RWPE1 (cell line): ENCODE results near the gene LMBRD2.

Experiments used
- CTCF ChIA-PET: fragments of 350-600 bp; sonication (Branson Sonifier 250); formaldehyde crosslinking; extraction: SDS; loops from one replicate; lab custom pipeline; 2021; lab: Yijun Ruan, JAX
- POLR2A ChIA-PET: fragments of 400-600 bp; formaldehyde crosslinking; extraction: SDS; loops from one replicate; lab custom pipeline; 2020; ENCODE audit warnings: antibody characterized with exemption; ENCODE audit not compliant: low non-redundant PET; lab: Yijun Ruan, JAX
- DNase-seq: peaks from one replicate; pipeline ENCODE4 v3.0.0; 2012; ENCODE audit warnings: low spot score
- H3K27ac ChIP-seq: fragments of 450-650 bp; 2 replicates; pipeline ENCODE4 v1.5.1; 2017
- CTCF ChIP-seq: fragments of 450-650 bp; conservative IDR thresholded peaks from 2 replicates; pipeline ENCODE4 v1.5.1; 2017; ENCODE audit warnings: low read depth, mild to moderate bottlenecking

LMBRD2 gene

GRCh38 chr5:36068751-36069281 lies 82.9 kb downstream of the LMBRD2 start:
- ChIA-PET CTCF (interaction anchor here (0.7 kb wide), 1 partner anchor 728 kb away, joined by 3 read pairs; no protein-coding TSS in a partner anchor), POLR2A (no interaction called here)
- no peak for TF ChIP-seq CTCF
- H3K27ac ChIP-seq, result no peak overlapping the region
- DNase-seq, result no peak

GRCh38 chr5:36066540-36067210 lies 85.0 kb downstream of the LMBRD2 start, which contains the start of gene UGT3A2:
Gene UGT3A2 (minus strand): TSS chr5:36066882. CDS start chr5:36066789, 93 bp downstream.
- POLR2A ChIA-PET, result no interaction called here
- DNase-seq, result no peak
- CTCF ChIA-PET, result interaction anchor here (0.7 kb wide), 1 partner anchor 94 kb away, joined by 3 read pairs; no protein-coding TSS in a partner anchor
- no peak within 1 kb of the TSS for H3K27ac ChIP-seq
- no peak for TF ChIP-seq CTCF

- CTCF ChIA-PET, result interaction anchor here (0.7 kb wide), 1 partner anchor 93 kb away, joined by 3 read pairs; no protein-coding TSS in a partner anchor
Measured at GRCh38 chr5:36066001-36066539, 85.6 kb downstream of the LMBRD2 start.

GRCh38 chr5:36060420-36060887 lies 91.2 kb downstream of the LMBRD2 start:
- POLR2A ChIA-PET, result no interaction called here
- no peak; the same call in 1 of the 2 replicates for TF ChIP-seq CTCF
- H3K27ac ChIP-seq, result no peak overlapping the region
- DNase-seq, result no peak
- CTCF ChIA-PET, result no interaction called here

More at GRCh38 chr5:36066001-36066539, 85.6 kb downstream of the LMBRD2 start:
- no peak overlapping the region for H3K27ac ChIP-seq
- TF ChIP-seq CTCF, result no peak
- POLR2A ChIA-PET, result no interaction called here
- no peak for DNase-seq

- no peak for TF ChIP-seq CTCF
- CTCF ChIA-PET, result interaction anchor here (0.7 kb wide), 1 partner anchor 358 kb away, joined by 4 read pairs; no protein-coding TSS in a partner anchor
- DNase-seq, result no peak
- H3K27ac ChIP-seq, result no peak overlapping the region
- POLR2A ChIA-PET, result no interaction called here
Measured at GRCh38 chr5:36059571-36060419, 91.9 kb downstream of the LMBRD2 start.

GRCh38 chr5:36058776-36059175 lies 92.9 kb downstream of the LMBRD2 start:
- CTCF ChIA-PET, result no interaction called here
- POLR2A ChIA-PET, result no interaction called here
- no peak for TF ChIP-seq CTCF
- no peak overlapping the region for H3K27ac ChIP-seq
- DNase-seq, result no peak
